ENCODE measurements around the gene GTF2IRD2. TPM values are rescaled to one million over a fixed set of nuclear protein-coding genes. Genes with fewer than 3 reads are reported as not detected.
"Not testable (repeated sequence)": the region's sequence is repeated elsewhere in the genome, so short reads cannot be mapped to it uniquely, and the experiment has no call there.

The GTF2IRD2 gene
- total RNA-seq, 2 donors from 2014 or later = 8.3 to 12.7 TPM

DNA sequence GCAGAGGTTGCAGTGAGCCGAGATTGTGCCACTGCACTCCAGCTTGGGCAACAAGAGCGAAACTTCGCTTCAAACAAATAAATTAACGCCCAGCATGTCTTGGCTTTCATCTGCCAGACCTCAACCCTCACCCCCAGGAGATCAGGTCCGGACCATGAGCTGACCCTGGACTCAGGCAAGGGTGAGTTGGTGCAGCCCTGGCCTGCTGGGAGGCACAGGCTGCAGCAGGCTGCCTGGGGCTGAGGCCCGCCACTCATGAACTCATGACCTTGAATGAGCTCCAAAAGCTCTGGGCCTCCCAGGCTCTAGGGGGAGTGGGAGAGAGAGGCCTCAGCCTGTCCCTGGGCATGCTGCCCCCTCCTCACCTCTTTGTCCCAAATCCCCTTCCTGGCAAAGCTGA lies 79.3 kb downstream of the GTF2IRD2 start:
- H3K9me3 Mint-ChIP-seq; H3K27ac ChIP-seq (ENCODE audit: low read depth, low read length); H3K36me3 Mint-ChIP-seq (ENCODE audit: low read depth); H3K27ac Mint-ChIP-seq; H3K9ac ChIP-seq (ENCODE audit: extremely low read depth, low read length, poor library complexity, severe bottlenecking); H3K36me3 ChIP-seq (ENCODE audit: control insufficient read depth, insufficient read depth, low read length); H3K4me3 ChIP-seq (ENCODE audit: low read length); H3K4me1 ChIP-seq (ENCODE audit: control insufficient read depth, insufficient read depth, low read length); H3K4me3 Mint-ChIP-seq; H3K27me3 Mint-ChIP-seq (ENCODE audit: insufficient read depth); H3K4me1 Mint-ChIP-seq; H3K27me3 ChIP-seq (ENCODE audit: control insufficient read depth, insufficient read depth, low read length, poor library complexity, severe bottlenecking); H3K9me3 ChIP-seq (ENCODE audit: control insufficient read depth, low read length): not testable (repeated sequence)
- 98 to 100% methylated on average over 2 to 6 of the region's 6 CpGs for WGBS, 2 experiments (ENCODE audit: insufficient coverage in 1 of 2, insufficient read length in 1 of 2)
- peak; percentile 62 for DNase-seq

DNA sequence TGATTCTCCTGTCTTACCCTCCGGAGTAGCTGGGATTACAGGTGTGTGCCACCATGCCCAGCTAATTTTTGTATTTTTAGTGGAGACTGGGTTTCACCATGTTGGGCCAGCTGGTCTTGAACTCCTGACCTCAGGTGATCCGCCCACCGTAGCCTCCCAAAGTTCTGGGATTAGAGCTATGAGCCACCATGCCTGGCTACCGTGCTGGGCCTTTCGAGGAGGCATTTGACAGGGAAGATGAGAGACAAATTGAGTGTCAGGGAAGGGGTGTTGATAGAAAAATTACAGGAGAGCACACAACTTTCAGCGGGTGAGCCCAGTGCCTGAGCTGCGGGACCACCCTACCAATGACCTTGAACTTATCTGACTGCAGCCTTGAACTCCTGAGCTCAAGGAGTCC lies 81.3 kb downstream of the GTF2IRD2 start:
- H3K4me3 Mint-ChIP-seq; H3K4me1 Mint-ChIP-seq; H3K4me3 ChIP-seq (ENCODE audit: low read length); H3K4me1 ChIP-seq (ENCODE audit: control insufficient read depth, insufficient read depth, low read length); H3K9me3 ChIP-seq (ENCODE audit: control insufficient read depth, low read length); DNase-seq; H3K27me3 Mint-ChIP-seq (ENCODE audit: insufficient read depth); H3K27ac Mint-ChIP-seq; H3K36me3 Mint-ChIP-seq (ENCODE audit: low read depth); H3K27ac ChIP-seq (ENCODE audit: low read depth, low read length); H3K9ac ChIP-seq (ENCODE audit: extremely low read depth, low read length, poor library complexity, severe bottlenecking); H3K36me3 ChIP-seq (ENCODE audit: control insufficient read depth, insufficient read depth, low read length); H3K9me3 Mint-ChIP-seq; H3K27me3 ChIP-seq (ENCODE audit: control insufficient read depth, insufficient read depth, low read length, poor library complexity, severe bottlenecking): not testable (repeated sequence)
- 99% methylated on average over 4 of the region's 7 CpGs; no CpG with 5 or more reads in 1 of the 2 experiments for WGBS, 2 experiments (ENCODE audit: insufficient coverage in 1 of 2, insufficient read length in 1 of 2)

DNA sequence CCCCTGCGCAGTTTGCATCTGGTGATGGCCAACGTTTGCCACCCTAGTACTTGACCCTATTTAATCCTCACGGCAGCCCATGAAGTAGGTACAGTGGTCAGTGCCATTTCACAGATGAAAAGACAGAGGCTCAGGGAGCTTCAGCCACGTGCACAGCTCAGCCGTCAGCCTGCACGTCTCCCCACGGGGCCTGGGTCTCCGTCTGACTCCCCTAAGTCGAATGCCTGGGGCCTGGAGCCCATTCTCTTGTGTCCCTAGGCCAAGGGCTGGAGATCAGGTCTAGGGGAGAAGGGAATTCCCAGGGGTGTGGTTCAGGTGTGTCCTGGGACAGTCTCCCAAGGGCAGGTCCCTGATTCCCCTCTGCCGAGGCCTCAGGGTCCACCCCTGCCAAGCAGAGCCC lies 84.4 kb downstream of the GTF2IRD2 start:
- H3K27ac Mint-ChIP-seq; H3K4me1 Mint-ChIP-seq; H3K4me3 ChIP-seq (ENCODE audit: low read length); H3K9me3 Mint-ChIP-seq; H3K36me3 Mint-ChIP-seq (ENCODE audit: low read depth); H3K4me1 ChIP-seq (ENCODE audit: control insufficient read depth, insufficient read depth, low read length); H3K9ac ChIP-seq (ENCODE audit: extremely low read depth, low read length, poor library complexity, severe bottlenecking); H3K27me3 ChIP-seq (ENCODE audit: control insufficient read depth, insufficient read depth, low read length, poor library complexity, severe bottlenecking); H3K4me3 Mint-ChIP-seq; H3K27me3 Mint-ChIP-seq (ENCODE audit: insufficient read depth); H3K9me3 ChIP-seq (ENCODE audit: control insufficient read depth, low read length); H3K27ac ChIP-seq (ENCODE audit: low read depth, low read length); H3K36me3 ChIP-seq (ENCODE audit: control insufficient read depth, insufficient read depth, low read length): not testable (repeated sequence)
- WGBS, 2 experiments (ENCODE audit: insufficient coverage in 1 of 2, insufficient read length in 1 of 2) = 91 to 92% methylated on average over 6 to 7 of the region's 10 CpGs
- DNase-seq = peak; percentile 36

DNA sequence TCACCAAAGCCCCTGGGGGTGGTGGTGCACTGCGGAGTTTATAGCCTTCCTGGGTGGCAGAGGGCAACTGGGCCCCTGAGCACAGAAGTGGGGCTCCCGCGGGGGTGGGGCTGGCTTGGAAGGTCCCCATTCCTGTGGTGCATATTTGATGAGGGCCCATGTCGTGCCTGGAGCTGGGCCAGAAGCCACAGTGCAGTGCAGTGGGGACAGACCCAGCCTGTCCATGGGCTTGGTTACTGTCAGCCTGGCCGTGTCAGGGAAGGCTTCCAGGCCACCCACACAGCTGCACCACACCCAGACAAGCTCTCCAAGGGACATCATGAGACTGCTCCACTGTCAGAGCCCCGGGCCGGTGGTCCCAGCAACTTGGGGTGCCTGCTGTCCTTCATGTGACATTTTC lies 84.9 kb downstream of the GTF2IRD2 start:
- H3K9ac ChIP-seq (ENCODE audit: extremely low read depth, low read length, poor library complexity, severe bottlenecking); H3K4me3 Mint-ChIP-seq; H3K9me3 Mint-ChIP-seq; DNase-seq; H3K36me3 ChIP-seq (ENCODE audit: control insufficient read depth, insufficient read depth, low read length); H3K36me3 Mint-ChIP-seq (ENCODE audit: low read depth); H3K27me3 Mint-ChIP-seq (ENCODE audit: insufficient read depth); H3K4me1 Mint-ChIP-seq; H3K27ac Mint-ChIP-seq; H3K4me1 ChIP-seq (ENCODE audit: control insufficient read depth, insufficient read depth, low read length); H3K4me3 ChIP-seq (ENCODE audit: low read length); H3K9me3 ChIP-seq (ENCODE audit: control insufficient read depth, low read length); H3K27me3 ChIP-seq (ENCODE audit: control insufficient read depth, insufficient read depth, low read length, poor library complexity, severe bottlenecking); H3K27ac ChIP-seq (ENCODE audit: low read depth, low read length): not testable (repeated sequence)
- no CpG with 5 or more reads among the region's 7 CpGs for WGBS, 2 experiments (ENCODE audit: insufficient coverage in 1 of 2, insufficient read length in 1 of 2)

DNA sequence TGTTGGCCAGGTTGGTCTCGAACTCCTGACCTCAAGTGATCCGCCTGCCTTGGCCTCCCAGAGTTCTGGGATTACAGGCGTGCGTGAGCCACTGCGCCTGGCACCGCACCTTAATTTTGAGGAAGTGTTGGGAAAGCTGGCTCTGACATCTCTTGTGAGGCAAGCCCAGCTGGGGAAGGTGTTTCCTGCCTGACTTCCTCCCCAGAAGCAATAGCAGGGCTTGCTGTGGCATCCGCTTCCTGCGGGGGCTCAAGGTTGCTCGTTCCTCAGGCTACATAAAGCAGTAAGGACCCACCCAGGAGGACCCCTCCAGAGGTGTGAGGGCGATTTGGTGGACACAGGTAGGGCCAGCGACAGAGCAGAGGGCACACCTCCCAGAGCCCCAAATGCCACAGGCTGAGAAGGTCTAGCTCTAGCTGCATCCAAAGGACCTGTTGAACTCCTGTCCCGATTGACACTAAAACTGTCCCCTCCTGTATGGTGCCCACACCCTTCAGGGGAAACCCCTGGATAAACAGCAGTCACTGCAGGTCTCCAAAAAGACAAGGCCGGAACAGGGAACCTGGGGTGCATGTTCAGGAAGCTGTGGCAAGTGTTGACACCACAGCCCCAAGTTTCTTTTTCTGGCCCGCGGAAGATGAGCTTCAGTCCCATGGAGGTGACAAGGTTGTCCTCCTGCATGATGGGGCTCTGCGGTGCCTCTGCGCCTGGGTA lies 86.0 kb downstream of the GTF2IRD2 start:
- H3K9ac ChIP-seq (ENCODE audit: extremely low read depth, low read length, poor library complexity, severe bottlenecking); H3K27ac ChIP-seq (ENCODE audit: low read depth, low read length); H3K27me3 Mint-ChIP-seq (ENCODE audit: insufficient read depth); H3K36me3 Mint-ChIP-seq (ENCODE audit: low read depth); H3K36me3 ChIP-seq (ENCODE audit: control insufficient read depth, insufficient read depth, low read length); H3K4me1 Mint-ChIP-seq; H3K27ac Mint-ChIP-seq; H3K9me3 Mint-ChIP-seq; H3K4me1 ChIP-seq (ENCODE audit: control insufficient read depth, insufficient read depth, low read length); H3K4me3 ChIP-seq (ENCODE audit: low read length); H3K4me3 Mint-ChIP-seq; H3K27me3 ChIP-seq (ENCODE audit: control insufficient read depth, insufficient read depth, low read length, poor library complexity, severe bottlenecking); DNase-seq; H3K9me3 ChIP-seq (ENCODE audit: control insufficient read depth, low read length): not testable (repeated sequence)
- WGBS, 2 experiments (ENCODE audit: insufficient coverage in 1 of 2, insufficient read length in 1 of 2) = no CpG with 5 or more reads among the region's 17 CpGs

DNA sequence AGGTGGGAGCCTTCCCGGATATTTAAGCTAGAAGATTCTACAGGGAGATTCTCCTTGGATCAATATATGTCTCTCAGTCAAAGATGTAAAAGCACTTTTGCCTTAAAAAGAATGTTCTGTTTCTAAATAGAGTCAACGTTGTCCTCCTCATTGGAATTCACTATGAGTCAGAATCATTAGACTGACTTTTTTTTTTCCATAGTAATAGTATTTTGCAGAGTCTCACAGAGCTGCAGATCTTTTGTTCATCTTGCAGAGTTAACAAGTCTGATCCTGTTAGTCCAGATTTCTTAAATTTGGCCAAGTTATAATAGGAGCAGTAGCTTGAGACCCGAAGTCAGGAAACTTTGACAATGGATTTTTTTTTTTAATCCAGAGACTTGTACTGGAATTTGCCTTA lies 92.4 kb downstream of the GTF2IRD2 start:
- not testable (repeated sequence) for H3K4me1 Mint-ChIP-seq; H3K9me3 ChIP-seq (ENCODE audit: control insufficient read depth, low read length)

DNA sequence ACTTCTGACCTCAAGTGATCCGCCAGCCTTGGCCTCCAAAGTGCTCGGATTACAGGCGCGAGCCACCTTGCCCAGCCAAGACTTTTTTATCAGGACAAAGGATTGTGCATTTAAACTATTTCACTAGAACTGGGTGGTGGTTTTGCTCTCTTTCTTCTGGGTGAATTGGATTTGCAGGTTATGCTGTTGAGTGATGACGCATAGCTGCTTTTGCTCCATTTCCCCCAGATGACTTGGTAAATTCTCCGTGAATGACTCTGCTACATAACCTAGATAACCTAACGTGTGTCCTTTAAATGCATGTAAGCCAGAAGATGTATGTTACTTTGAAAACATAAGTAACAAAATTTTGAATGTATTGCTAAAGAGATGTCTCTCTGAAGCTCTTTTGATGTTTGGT lies 93.1 kb downstream of the GTF2IRD2 start:
- not testable (repeated sequence) for H3K4me3 ChIP-seq (ENCODE audit: low read length); H3K27ac ChIP-seq (ENCODE audit: low read depth, low read length); H3K9ac ChIP-seq (ENCODE audit: extremely low read depth, low read length, poor library complexity, severe bottlenecking); H3K4me1 Mint-ChIP-seq; H3K4me1 ChIP-seq (ENCODE audit: control insufficient read depth, insufficient read depth, low read length); H3K9me3 ChIP-seq (ENCODE audit: control insufficient read depth, low read length); H3K27ac Mint-ChIP-seq; H3K4me3 Mint-ChIP-seq; H3K36me3 ChIP-seq (ENCODE audit: control insufficient read depth, insufficient read depth, low read length); DNase-seq; H3K27me3 ChIP-seq (ENCODE audit: control insufficient read depth, insufficient read depth, low read length, poor library complexity, severe bottlenecking); H3K27me3 Mint-ChIP-seq (ENCODE audit: insufficient read depth); H3K9me3 Mint-ChIP-seq; H3K36me3 Mint-ChIP-seq (ENCODE audit: low read depth)
- WGBS, 2 experiments (ENCODE audit: insufficient coverage in 1 of 2, insufficient read length in 1 of 2) = no CpG with 5 or more reads among the region's 7 CpGs

More for the DNA sequence above, 92.4 kb downstream of the GTF2IRD2 start:
- H3K27me3 Mint-ChIP-seq (ENCODE audit: insufficient read depth); H3K27me3 ChIP-seq (ENCODE audit: control insufficient read depth, insufficient read depth, low read length, poor library complexity, severe bottlenecking); DNase-seq; H3K27ac ChIP-seq (ENCODE audit: low read depth, low read length); H3K36me3 ChIP-seq (ENCODE audit: control insufficient read depth, insufficient read depth, low read length); H3K4me3 ChIP-seq (ENCODE audit: low read length); H3K27ac Mint-ChIP-seq; H3K36me3 Mint-ChIP-seq (ENCODE audit: low read depth); H3K9me3 Mint-ChIP-seq; H3K4me3 Mint-ChIP-seq; H3K9ac ChIP-seq (ENCODE audit: extremely low read depth, low read length, poor library complexity, severe bottlenecking); H3K4me1 ChIP-seq (ENCODE audit: control insufficient read depth, insufficient read depth, low read length): not testable (repeated sequence)
- WGBS, 2 experiments (ENCODE audit: insufficient coverage in 1 of 2, insufficient read length in 1 of 2) = no CpG with 5 or more reads among the region's 3 CpGs
